Large intestine (tissue), 12 donors: ENCODE results near the gene SUCLG1. TPM values are rescaled to one million over a fixed set of nuclear protein-coding genes. Genes with fewer than 3 reads are reported as not detected.

Experiments
- DNase-seq, 2 donors: peaks; one replicate each; pipeline versions ENCODE4 v3.0.0 to v3.0.0-alpha.2; 2013
- H3K27ac ChIP-seq: one replicate; pipeline ENCODE4 v1.5.1; 2013; ENCODE audit warnings: low read length
- H3K27me3 ChIP-seq: 2 replicates; pipeline ENCODE4 v1.6.1; 2013; ENCODE audit warnings: low read length; ENCODE audit not compliant: control insufficient read depth, insufficient read depth
- H3K36me3 ChIP-seq: 2 replicates; pipeline ENCODE4 v1.6.1; 2013; ENCODE audit warnings: low read length; ENCODE audit not compliant: control insufficient read depth, insufficient read depth
- H3K4me1 ChIP-seq: one replicate; pipeline ENCODE4 v1.6.1; 2013; ENCODE audit warnings: low read length; ENCODE audit not compliant: control insufficient read depth, insufficient read depth
- H3K4me3 ChIP-seq: one replicate; pipeline ENCODE4 v1.5.1; 2013; ENCODE audit warnings: low read length
- H3K9me3 ChIP-seq: one replicate; pipeline ENCODE4 v1.6.1; 2013; ENCODE audit warnings: mild to moderate bottlenecking, low read depth, low read length, moderate library complexity; ENCODE audit not compliant: control insufficient read depth
- WGBS: methylation state at CpG from one replicate; pipeline ENCODE4 v1.1.5; 2013; ENCODE audit warnings: low lambda C conversion rate; ENCODE audit not compliant: insufficient coverage; 5-methylcytosine and 5-hydroxymethylcytosine counted together
- long read RNA-seq, 11 donors: transcript quantifications; one replicate each; lab custom pipeline, GENCODE V29; 2026
- polyA plus RNA-seq: library from polyadenylated mRNA; unstranded; fragments of 120-200 nt; gene quantifications from one replicate; pipeline ENCODE4 v1.2.1, GENCODE V29; 2013

The SUCLG1 gene
- 273 TPM for polyA plus RNA-seq
- long read RNA-seq, donor 1, transcript SUCLG1-205 (2 exons, 1,765 nt), result major isoform, 146 of 253 reads
- long read RNA-seq, donor 1, transcript SUCLG1-201 (9 exons, 1,475 nt), result minor isoform, 72 of 253 reads
- long read RNA-seq, donor 1, partial matches to known transcripts, result 34 of 253 reads
- long read RNA-seq, donor 1, other reads (novel, unspliced or antisense), result 0 of 253 reads
- long read RNA-seq, donor 2, transcript SUCLG1-201 (9 exons, 1,475 nt), result minor isoform, 143 of 544 reads
- long read RNA-seq, donor 2, transcript SUCLG1-205 (2 exons, 1,765 nt), result major isoform, 261 of 544 reads
- long read RNA-seq, donor 2, partial matches to known transcripts, result 137 of 544 reads
- long read RNA-seq, donor 2, other reads (novel, unspliced or antisense), result 0 of 544 reads
- long read RNA-seq, donor 3, result 0 reads
- long read RNA-seq, donor 4, transcript SUCLG1-201 (9 exons, 1,475 nt), result minor isoform, 13 of 48 reads
- long read RNA-seq, donor 4, transcript SUCLG1-205 (2 exons, 1,765 nt), result major isoform, 26 of 48 reads
- long read RNA-seq, donor 4, partial matches to known transcripts, result 9 of 48 reads
- long read RNA-seq, donor 4, other reads (novel, unspliced or antisense), result 0 of 48 reads
- long read RNA-seq, donor 5, transcript SUCLG1-205 (2 exons, 1,765 nt), result major isoform, 83 of 140 reads
- long read RNA-seq, donor 5, transcript SUCLG1-201 (9 exons, 1,475 nt), result minor isoform, 52 of 140 reads
- long read RNA-seq, donor 5, partial matches to known transcripts, result 5 of 140 reads
- long read RNA-seq, donor 5, other reads (novel, unspliced or antisense), result 0 of 140 reads
- long read RNA-seq, donor 6, transcript SUCLG1-201 (9 exons, 1,475 nt), result minor isoform, 169 of 700 reads
- long read RNA-seq, donor 6, transcript SUCLG1-205 (2 exons, 1,765 nt), result major isoform, 331 of 700 reads
- long read RNA-seq, donor 6, transcript SUCLG1-206 (3 exons, 762 nt), result minor isoform, 6 of 700 reads
- long read RNA-seq, donor 6, partial matches to known transcripts, result 193 of 700 reads
- long read RNA-seq, donor 6, other reads (novel, unspliced or antisense), result 0 of 700 reads
- long read RNA-seq, donor 7, transcript SUCLG1-205 (2 exons, 1,765 nt), result major isoform, 126 of 225 reads
- long read RNA-seq, donor 7, transcript SUCLG1-201 (9 exons, 1,475 nt), result minor isoform, 54 of 225 reads
- long read RNA-seq, donor 7, partial matches to known transcripts, result 44 of 225 reads
- long read RNA-seq, donor 7, other reads (novel, unspliced or antisense), result 0 of 225 reads
- long read RNA-seq, donor 8, transcript SUCLG1-205 (2 exons, 1,765 nt), result major isoform, 375 of 766 reads
- long read RNA-seq, donor 8, transcript SUCLG1-201 (9 exons, 1,475 nt), result minor isoform, 176 of 766 reads
- long read RNA-seq, donor 8, partial matches to known transcripts, result 185 of 766 reads
- long read RNA-seq, donor 8, other reads (novel, unspliced or antisense), result 24 of 766 reads
- long read RNA-seq, donor 9, transcript SUCLG1-206 (3 exons, 762 nt), result minor isoform, 13 of 877 reads
- long read RNA-seq, donor 9, transcript SUCLG1-205 (2 exons, 1,765 nt), result major isoform, 419 of 877 reads
- long read RNA-seq, donor 9, transcript SUCLG1-201 (9 exons, 1,475 nt), result minor isoform, 188 of 877 reads
- long read RNA-seq, donor 9, partial matches to known transcripts, result 249 of 877 reads
- long read RNA-seq, donor 9, other reads (novel, unspliced or antisense), result 8 of 877 reads
- long read RNA-seq, donor 10, transcript SUCLG1-206 (3 exons, 762 nt), result minor isoform, 7 of 722 reads
- long read RNA-seq, donor 10, transcript SUCLG1-201 (9 exons, 1,475 nt), result minor isoform, 200 of 722 reads
- long read RNA-seq, donor 10, transcript SUCLG1-205 (2 exons, 1,765 nt), result major isoform, 367 of 722 reads
- long read RNA-seq, donor 10, partial matches to known transcripts, result 134 of 722 reads
- long read RNA-seq, donor 10, other reads (novel, unspliced or antisense), result 11 of 722 reads
- long read RNA-seq, donor 11, transcript SUCLG1-205 (2 exons, 1,765 nt), result major isoform, 253 of 468 reads
- long read RNA-seq, donor 11, transcript SUCLG1-201 (9 exons, 1,475 nt), result minor isoform, 113 of 468 reads
- long read RNA-seq, donor 11, partial matches to known transcripts, result 102 of 468 reads
- long read RNA-seq, donor 11, other reads (novel, unspliced or antisense), result 0 of 468 reads

- Histone ChIP-seq H3K9me3 (no peaks in the 10 kb centered on the region), H3K27me3 (no peaks in the 10 kb centered on the region), H3K4me1 (peaks cover 36% of the 10 kb centered on the region), H3K27ac (peak within 1 kb of the TSS; percentile 95), H3K36me3 (peaks cover 6% of the 10 kb centered on the region), H3K4me3 (peak within 1 kb of the TSS; percentile 94)
- peak; percentile 87 to 93 for DNase-seq
- WGBS, result 2% methylated on average over 7 of the region's 57 CpGs
Observed at GRCh38 chr2:84459018-84459943, at the start of gene SUCLG1. SUCLG1 (minus strand) TSS chr2:84459280; CDS start chr2:84459269, 11 bp downstream.

GRCh38 chr2:84498150-84498799 is 39.2 kb upstream of the SUCLG1 start:
- H3K27me3 ChIP-seq, result no peaks in the 10 kb centered on the region
- no peak for DNase-seq
- no peak overlapping the region for H3K4me3 ChIP-seq
- H3K27ac ChIP-seq, result no peak overlapping the region
- H3K9me3 ChIP-seq, result no peaks in the 10 kb centered on the region
- H3K36me3 ChIP-seq, result no peaks in the 10 kb centered on the region
- no peaks in the 10 kb centered on the region for H3K4me1 ChIP-seq

- whole genome bisulfite sequencing, result 100% methylated on average over 1 of the region's 3 CpGs
Observed at GRCh38 chr2:84497285-84497684, 38.2 kb upstream of the SUCLG1 start.

GRCh38 chr2:84496386-84496785 is 37.3 kb upstream of the SUCLG1 start:
- DNase-seq, result no peak
- Histone ChIP-seq H3K27me3 (no peaks in the 10 kb centered on the region), H3K27ac (no peak overlapping the region), H3K36me3 (no peaks in the 10 kb centered on the region), H3K9me3 (no peaks in the 10 kb centered on the region), H3K4me3 (no peak overlapping the region), H3K4me1 (no peaks in the 10 kb centered on the region)

More at GRCh38 chr2:84497285-84497684, 38.2 kb upstream of the SUCLG1 start:
- H3K27ac ChIP-seq, result no peak overlapping the region
- no peak overlapping the region for H3K4me3 ChIP-seq
- DNase-seq, result no peak
- H3K27me3 ChIP-seq, result no peaks in the 10 kb centered on the region
- no peaks in the 10 kb centered on the region for H3K36me3 ChIP-seq
- no peaks in the 10 kb centered on the region for H3K9me3 ChIP-seq
- no peaks in the 10 kb centered on the region for H3K4me1 ChIP-seq

GRCh38 chr2:84495539-84496146 is 36.6 kb upstream of the SUCLG1 start:
- H3K9me3 ChIP-seq, result no peaks in the 10 kb centered on the region
- H3K4me3 ChIP-seq, result no peak overlapping the region
- H3K4me1 ChIP-seq, result no peaks in the 10 kb centered on the region
- WGBS, result no CpG with 5 or more reads among the region's 8 CpGs
- H3K36me3 ChIP-seq, result no peaks in the 10 kb centered on the region
- DNase-seq, result peak; percentile 33 to 61
- no peak overlapping the region for H3K27ac ChIP-seq
- H3K27me3 ChIP-seq, result no peaks in the 10 kb centered on the region

- Histone ChIP-seq H3K4me1 (peaks cover 1% of the 10 kb centered on the region), H3K36me3 (no peaks in the 10 kb centered on the region), H3K9me3 (no peaks in the 10 kb centered on the region), H3K4me3 (no peak overlapping the region), H3K27me3 (no peaks in the 10 kb centered on the region), H3K27ac (no peak overlapping the region)
- no peak for DNase-seq
- no CpG with 5 or more reads among the region's 4 CpGs for WGBS
Observed at GRCh38 chr2:84494070-84494469, 35.0 kb upstream of the SUCLG1 start.

- Histone ChIP-seq H3K27ac (no peak overlapping the region), H3K4me3 (no peak overlapping the region), H3K9me3 (no peaks in the 10 kb centered on the region), H3K27me3 (no peaks in the 10 kb centered on the region), H3K4me1 (peaks cover 7% of the 10 kb centered on the region), H3K36me3 (no peaks in the 10 kb centered on the region)
- no peak for DNase-seq
- 100% methylated on average over 1 of the region's 5 CpGs for WGBS
Observed at GRCh38 chr2:84493514-84493913, 34.4 kb upstream of the SUCLG1 start.

- no CpG with 5 or more reads among the region's 1 CpG for WGBS
- no peaks in the 10 kb centered on the region for H3K9me3 ChIP-seq
- no peaks in the 10 kb centered on the region for H3K36me3 ChIP-seq
Observed at GRCh38 chr2:84492571-84492970, 33.5 kb upstream of the SUCLG1 start.

More at GRCh38 chr2:84492571-84492970, 33.5 kb upstream of the SUCLG1 start:
- H3K4me3 ChIP-seq, result no peak overlapping the region
- H3K27ac ChIP-seq, result no peak overlapping the region
- no peaks in the 10 kb centered on the region for H3K27me3 ChIP-seq
- H3K4me1 ChIP-seq, result peaks cover 14% of the 10 kb centered on the region
- no peak for DNase-seq
